ENCODE data around the gene TRNP1.
A peak's percentile ranks its signal among the peaks of the same experiment; 100 is the strongest.
"Not testable (repeated sequence)": the region's sequence is repeated elsewhere in the genome, so short reads cannot be mapped to it uniquely, and the experiment has no call there.

Gene TRNP1, protein sequence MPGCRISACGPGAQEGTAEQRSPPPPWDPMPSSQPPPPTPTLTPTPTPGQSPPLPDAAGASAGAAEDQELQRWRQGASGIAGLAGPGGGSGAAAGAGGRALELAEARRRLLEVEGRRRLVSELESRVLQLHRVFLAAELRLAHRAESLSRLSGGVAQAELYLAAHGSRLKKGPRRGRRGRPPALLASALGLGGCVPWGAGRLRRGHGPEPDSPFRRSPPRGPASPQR

DNA sequence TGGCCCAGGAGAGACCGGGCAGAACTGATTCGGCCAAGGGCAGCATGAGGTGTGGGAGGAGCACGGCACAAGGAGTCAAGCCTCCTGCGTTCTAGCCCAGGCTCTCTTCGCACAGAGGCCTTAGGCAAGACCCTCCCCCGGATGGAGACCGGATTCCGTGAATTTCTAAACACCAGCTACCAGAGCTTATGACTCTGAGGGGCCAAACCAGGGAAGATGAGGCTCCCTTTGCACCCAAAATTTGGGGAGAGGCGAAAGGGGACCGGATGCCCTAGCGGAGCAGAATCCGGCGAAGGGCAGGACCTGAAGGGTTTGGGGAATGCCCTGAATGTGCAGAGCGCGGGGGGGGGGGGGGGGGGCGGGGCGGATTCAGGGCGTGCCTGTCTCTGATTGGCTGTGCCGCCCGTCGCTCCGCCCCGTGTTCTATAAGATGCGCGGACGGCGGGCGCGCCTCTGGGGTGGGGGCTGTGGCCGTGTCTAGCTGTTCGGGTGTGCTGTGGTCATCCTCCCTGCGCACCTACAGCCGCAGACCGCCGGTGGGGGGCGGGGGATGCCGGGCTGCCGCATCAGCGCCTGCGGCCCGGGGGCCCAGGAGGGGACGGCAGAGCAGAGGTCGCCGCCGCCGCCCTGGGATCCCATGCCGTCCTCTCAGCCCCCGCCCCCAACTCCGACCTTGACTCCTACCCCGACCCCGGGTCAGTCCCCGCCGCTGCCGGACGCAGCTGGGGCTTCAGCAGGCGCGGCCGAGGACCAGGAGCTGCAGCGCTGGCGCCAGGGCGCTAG is at the start of gene TRNP1:
Gene TRNP1, plus strand, starts transcription at position 456 of the 783 bp plus-strand sequence. Its CDS starts 95 bp downstream, at position 551.
- DNase-seq = peak; percentile 39

DNA sequence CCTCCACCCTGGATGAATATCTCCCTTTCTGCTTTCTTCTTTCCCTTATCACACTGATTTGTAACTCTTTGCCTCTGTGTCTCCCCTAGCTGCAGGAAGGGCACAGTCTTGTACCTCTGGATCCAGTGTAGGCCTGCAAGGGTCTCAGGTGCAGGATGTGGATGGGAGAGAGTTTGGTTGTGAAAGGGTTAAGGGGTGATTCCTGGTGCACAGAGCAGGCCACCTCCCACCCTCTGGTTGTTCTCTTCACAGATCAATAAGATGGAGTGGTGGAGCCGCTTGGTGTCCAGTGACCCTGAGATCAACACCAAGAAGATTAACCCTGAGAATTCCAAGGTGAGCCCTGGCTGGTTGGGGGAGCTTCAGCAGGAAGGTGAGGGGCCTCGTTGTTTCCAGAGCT is 48.4 kb upstream of the TRNP1 start:
- no peak for DNase-seq

DNA sequence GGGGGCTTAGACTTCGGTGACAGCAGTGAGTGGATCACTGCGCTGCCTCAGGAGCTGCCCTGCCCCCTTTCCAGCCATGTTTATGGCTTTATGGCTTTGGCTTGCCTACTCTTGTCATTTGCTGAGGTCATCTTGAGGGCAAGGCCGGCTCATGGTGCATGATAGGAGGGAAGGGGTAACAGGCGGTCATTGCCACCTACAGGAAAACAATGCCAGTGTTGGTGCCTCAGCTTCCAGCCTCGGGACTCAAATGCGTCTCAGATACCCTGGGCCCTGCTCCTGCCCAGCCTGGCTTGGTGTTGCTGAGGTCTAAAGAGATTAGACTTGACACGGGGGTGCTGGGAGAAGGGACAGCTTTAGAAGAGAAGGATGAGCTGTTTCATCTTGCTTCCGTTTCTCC is 47.8 kb upstream of the TRNP1 start:
- no peak for DNase-seq

DNA sequence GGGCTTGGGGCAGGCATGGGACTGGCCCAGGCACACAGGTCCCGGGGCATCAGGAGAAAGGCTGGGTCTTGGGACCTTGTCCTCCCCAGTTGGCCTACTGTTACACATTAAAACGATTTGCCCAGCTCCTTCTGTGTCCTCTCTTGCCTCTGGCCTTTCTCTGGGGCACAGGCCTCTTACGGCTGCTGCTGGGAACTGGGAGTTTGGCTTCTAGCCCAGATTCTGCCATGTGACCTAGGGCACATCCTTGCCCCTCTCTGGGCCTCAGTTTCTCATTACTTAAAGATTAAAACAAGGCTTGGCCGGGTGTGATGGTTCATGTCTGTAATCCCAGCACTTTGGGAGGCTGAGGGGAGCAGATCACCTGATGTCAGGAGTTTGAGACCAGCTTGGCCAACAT is 47.2 kb upstream of the TRNP1 start:
- DNase-seq = no peak

DNA sequence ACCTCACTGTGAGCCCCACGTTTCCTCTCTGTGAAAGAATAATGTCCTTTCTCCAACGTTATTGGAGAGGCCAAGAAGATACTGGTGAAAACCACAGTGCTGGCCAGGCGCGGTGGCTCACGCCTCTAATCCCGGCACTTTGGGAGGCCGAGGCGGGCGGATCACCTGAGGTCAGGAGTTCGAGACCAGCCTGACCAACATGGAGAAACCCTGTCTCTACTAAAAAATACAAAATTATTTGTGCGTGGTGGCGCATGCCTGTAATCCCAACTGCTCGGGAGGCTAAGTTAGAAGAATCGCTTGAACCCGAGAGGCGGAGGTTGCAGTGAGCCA is 44.8 kb upstream of the TRNP1 start:
- DNase-seq = not testable (repeated sequence)

DNA sequence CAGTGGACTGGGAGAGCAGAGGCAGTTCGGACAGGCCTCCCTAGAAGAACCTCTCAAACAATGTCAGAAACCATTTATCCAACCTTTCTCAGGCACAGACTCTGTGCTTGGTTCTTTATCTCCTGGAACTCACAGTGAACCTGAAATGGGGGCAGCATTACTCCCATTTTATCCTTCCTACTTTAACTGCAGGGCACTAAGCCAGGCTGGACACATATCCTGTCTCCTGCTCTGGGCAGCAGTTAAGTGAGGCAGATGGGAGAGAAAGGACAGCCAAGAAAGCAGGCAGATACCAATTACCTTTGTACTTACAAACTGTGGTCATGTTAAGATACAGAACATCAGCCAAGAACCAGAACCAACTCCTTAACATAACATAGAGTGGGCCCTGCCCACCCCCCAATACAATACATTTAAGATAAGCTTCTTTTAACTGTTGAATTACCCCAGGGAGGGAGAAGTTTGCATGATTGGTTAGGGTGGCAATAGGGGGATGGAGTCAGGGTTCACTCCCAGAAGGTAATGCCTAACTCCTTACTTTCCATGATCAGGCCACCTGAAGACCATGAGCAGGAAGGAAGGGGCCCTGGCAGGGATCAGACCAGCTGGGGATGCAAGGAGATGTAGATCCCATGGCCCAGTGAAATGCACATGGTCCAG is 44.1 kb upstream of the TRNP1 start:
- DNase-seq = no peak

DNA sequence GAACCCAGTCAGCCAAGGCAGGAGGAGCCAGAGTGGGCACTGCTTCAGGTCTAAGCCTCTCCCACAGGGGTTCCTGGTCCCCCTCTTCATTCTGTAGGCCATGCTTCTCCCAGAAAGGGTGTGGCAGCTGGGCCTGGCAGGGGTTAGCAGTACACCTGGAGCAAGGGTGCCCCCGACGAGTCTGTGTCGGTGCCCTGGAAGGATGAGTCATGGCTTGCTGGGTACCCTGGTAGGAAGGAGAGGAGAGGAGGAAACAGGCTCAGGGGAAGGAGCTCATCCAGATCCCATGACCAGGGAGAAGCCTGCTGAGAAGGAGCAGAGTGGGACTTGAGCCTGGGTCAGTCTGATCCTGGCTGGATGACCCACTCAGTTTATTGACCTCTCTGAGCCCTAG is 43.6 kb upstream of the TRNP1 start:
- DNase-seq = no peak

DNA sequence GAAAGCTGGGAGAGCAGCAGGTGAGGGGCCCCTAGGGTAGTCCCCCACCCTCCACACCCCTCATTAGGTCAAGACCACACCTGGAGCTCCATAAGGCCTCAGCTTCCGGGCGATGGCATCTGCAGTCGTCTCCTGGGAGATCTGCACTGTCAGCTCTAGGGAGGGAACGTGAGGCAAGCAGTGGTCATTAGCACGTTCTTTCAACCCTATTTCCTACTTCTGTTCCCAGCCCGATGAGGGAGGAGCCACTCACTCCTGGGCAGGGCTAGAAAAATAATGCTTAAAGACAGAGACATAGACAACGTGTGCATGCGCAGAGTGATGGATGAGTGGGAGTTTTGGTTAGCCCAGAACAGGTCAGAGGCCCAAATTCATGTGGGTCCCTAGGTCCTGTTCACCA is 42.9 kb upstream of the TRNP1 start:
- DNase-seq = no peak

DNA sequence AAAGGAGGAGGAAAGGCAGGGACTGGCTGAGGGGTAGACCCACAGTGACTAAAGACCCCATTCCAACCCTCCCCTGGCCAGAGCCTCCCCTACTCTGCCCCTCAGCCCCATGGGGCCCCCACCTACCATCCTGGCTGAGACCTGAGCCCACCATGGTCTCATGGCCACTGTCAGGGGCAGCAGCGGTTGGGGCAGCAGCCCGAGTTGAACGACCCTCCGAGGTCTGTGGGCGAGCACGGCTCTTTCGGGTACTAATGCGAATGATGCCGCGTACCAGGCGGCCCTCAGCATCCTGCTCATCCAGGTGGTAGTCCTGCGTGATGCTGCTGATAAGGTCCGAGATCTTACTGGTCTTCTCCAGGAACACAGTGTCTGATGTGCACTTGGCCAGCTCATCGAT is 42.3 kb upstream of the TRNP1 start:
- DNase-seq = no peak

DNA sequence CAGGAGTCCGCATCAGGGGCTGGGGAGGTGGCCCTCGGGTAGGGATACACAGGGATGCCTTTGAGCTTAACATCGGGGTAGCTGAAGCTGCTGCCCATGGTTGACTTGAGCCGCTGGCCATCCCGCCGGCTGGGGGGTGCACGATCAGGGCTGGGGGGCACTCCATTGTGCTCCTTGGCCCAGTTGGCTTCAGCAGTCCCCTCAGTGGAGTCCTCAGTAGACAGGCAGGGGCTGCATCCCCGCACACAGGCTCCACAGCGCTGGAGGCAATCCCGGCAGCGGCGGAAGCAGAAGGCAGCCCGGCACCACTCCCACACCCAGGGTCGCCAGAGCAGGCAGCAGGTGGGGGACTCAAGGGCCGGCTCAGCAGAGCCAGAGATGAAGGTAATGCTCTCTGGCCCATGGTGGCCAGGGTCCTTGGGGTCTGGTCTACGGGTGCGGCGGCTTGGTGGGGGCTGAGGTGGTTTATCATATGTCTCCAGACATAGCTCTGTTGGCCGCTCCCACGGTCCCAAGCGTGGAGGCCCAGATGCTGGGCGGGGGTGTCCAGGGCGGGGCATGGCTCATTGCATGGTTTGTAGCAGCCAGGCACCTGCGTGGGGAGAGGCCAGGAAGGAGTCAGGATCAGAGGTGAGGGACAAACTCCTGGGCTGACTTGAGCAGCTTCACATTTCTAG is 41.5 kb upstream of the TRNP1 start:
- no peak for DNase-seq

DNA sequence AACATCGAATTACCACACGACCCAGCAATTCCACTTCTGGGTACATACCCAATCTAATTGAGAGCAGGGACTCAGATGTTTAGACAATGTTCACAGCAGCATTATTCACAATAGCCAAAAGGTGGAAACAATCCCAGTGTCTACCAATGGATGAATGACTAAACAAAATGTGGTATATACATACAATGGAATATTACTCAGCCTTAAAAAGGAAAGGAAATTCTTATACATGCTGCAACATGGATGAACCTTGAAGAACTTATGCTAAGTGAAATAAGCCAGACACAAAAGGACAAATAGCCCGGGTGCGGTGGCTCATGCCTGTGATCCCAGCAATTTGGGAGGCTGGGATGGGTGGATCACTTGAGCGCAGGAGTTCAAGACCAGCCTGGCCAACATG is 40.1 kb upstream of the TRNP1 start:
- DNase-seq = no peak

DNA sequence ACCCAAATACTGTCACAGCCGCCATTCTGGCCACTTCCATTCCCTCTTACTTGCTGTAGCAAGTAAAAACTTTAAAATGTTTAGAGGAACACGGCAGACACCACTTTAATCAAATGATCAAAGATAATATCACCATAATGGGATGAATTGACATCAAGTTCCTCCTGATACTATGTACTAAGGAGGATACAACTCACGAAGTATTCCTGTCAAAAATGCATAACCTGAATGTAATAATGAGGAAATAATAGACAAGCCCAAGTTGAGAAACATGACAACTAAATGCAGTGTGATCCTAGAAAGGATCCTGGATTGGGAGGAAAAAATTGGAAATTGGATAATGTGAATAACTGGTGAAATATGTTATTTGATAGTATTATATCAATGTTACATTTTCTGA is 37.2 kb upstream of the TRNP1 start:
- DNase-seq = no peak

DNA sequence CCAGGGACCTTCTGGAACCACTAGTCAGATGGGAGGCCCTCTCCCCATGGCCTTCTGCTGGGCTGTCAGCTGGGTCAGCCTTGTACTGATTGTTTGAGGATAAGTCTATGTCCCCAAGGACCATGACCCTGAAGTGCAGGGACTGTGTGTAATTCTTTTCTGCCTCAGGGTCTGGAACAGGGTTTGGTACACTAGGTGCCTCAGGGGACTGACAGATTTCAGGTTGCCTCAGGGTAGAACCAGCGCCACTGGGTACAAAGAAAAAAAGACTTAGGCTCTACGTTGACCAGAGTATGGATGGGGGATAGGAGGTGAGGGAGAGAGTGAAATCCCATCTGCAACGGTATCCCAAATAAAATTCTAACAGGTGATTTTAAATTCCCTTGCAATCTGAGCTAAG is 36.2 kb upstream of the TRNP1 start:
- no peak for DNase-seq

DNA sequence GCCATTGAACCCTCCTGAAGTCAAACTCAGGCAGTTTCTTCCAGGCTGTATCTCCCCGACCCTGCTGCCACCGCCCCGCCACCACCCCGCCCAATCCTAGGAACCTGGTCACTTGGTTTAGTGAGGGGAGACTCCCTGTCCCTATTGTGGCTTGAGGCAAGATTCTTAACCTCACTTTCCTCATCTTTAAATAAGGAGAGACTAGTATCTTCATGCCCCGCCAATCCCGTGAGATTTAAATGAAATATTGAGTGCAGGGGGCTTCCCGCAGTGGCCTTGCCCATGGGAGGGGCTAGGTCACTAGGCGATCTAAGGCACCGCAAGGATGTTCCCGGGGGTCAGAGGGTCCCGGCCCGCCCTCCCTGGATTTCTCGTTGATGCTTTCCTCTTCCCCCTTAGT is 34.2 kb upstream of the TRNP1 start:
- no peak for DNase-seq

DNA sequence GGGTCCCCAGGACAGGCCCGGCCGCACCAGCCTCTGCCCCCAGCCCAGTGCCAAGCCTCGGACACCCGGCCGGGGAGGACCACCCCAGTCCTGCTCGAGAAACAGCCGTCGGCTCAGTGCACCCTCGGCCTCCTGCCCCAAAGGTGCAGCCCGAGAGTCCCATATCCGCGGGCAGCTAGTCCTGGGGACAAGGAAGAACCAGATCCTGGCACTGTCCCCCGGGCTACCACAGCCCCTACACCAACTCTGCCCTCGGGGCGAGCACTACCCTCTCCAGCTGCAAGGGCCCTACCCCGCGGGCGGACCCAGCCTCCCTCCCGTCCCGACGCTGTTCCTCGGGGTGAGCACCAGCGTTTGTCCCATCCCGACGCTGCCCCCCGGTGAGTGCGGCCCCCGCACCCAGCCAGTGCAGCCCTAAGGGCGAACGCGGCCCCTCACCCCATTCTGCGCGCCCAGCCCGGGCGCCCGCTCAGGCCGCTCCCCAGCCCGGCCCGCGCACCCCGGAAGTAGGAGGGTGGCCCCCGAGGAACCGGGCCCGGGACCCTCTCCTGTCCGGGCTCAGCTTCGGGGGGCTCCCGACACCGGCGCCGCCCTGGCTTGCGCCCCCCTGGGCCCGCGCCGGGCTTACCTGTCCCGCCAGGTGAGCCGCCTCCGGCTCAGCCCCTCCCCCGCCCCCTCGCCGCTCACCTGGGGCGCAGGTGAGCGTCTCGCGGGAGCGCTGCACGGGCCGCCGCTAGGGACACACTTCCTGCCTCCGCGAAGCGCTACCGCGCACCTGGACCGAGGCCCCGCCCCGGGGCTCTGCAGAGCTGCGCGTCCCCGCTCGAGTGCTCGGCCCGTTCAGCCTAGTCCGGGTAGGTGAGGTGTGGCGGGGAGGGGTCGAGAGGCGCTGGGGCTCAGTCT is 33.5 kb upstream of the TRNP1 start, which contains the start of gene KDF1:
Gene KDF1, minus strand, starts transcription at position 747 of the 903 bp plus-strand sequence. CDS start 8,088 bp downstream, outside the sequence.
- DNase-seq = no peak

DNA sequence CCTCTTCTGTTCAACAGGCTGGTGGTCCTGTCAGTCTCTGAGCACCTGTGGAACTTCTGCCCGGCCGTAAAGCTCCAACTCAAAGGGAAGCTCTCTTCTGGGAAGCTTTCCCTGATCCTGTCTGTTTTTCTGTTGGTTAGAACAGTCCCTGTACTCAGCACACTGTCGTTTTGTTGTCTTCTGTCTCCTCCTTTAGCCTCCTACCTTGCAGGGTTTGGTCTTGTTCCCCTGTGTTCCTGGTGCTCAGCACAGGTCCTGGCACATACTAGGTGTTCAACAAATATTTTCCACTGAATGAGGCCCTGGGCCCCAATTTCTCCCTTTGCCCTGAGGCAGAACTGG is 32.9 kb upstream of the TRNP1 start:
- no peak for DNase-seq

DNA sequence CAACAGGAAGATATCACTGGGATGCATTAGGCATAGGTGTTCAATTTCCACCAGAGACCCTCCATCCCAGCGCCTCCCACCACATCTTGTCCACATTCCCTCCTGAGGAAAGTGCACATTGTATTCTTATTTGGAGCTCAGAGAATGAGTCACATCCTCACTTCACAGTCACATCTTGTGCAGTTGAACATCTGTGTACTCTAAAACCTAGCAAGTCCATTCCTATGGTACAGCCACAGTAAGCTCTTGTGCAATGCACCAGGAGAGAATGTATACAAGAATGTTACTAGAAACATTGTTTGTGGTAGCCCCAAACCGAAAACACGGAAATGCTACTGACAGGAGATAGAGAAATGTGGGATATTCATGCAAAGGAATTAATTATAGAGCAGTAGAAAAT is 31.7 kb upstream of the TRNP1 start:
- no peak for DNase-seq

DNA sequence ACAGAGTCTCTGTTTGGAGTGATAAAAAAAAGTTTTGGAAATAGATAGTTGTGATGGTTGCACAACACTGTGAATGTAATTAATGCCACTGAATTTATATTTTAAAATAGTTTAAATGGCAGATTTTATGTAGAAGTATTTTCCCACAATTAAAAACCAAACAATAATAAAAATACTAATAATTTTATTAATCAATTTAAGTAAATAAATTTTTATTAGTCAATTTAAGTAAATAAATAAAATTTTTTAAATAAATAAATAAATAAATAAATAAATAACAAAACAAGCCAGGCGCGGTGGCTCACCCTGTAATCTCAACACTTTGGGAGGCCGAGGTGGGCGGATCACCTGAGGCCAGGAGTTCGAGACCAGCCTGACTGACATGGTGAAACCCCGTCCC is 28.3 kb upstream of the TRNP1 start:
- DNase-seq = no peak

DNA sequence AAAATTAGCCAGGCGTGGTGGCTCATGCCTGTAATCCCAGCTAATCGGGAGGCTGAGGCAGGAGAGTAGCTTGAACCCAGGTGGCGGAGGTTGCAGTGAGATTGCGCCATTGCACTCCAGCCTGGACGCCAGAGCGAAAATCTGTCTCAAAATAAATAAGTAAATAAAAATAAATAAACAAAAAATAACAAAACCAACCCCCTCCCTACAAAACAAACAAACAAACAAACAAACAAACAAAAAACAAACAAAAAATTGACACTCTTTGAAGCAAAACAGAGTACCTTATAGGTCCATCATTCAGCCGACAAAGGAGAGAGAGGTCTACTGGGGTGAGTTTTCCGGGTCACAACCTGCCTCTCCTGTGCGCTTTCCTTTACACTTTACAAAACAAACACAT is 27.9 kb upstream of the TRNP1 start:
- DNase-seq = no peak

DNA sequence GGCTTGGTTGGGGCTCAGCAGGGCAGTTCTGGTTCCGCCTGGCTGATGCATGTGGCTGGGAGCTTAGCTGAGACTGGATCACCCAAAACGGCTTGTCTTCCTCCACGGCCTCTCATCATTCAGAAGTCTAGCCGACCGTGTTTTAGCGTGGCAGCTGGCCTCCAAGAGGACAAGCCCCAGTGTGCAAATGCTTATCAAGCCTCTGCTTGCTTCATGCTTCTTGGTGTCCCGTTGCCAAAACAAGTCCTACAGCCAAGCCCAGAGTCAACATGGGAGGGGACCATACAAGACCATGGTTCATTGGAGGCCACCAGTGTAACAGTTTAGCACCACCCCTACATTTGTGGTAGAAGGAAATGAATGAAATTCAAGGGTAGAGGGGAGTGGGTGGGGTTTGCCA is 22.7 kb upstream of the TRNP1 start:
- DNase-seq = no peak

DNA sequence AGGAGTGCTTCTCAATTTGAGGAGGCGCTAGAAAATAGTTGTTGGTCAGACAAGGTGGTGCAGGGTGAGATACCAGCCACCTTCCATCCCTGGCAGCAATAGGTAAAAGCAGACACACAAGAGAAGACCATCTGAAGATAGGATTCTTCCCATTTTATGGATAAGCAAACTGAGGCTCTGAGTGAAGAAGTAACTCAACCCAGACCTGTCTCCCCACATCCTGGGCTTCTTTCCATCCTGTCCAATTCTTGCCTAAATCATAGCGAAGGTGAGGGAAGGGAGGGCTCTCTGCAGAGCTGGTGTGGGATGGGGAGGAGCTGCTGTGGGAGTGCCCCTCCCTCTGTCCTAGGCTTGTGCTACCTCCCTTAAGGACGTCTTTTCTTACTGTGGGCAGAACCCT is 21.9 kb upstream of the TRNP1 start:
- DNase-seq = no peak

DNA sequence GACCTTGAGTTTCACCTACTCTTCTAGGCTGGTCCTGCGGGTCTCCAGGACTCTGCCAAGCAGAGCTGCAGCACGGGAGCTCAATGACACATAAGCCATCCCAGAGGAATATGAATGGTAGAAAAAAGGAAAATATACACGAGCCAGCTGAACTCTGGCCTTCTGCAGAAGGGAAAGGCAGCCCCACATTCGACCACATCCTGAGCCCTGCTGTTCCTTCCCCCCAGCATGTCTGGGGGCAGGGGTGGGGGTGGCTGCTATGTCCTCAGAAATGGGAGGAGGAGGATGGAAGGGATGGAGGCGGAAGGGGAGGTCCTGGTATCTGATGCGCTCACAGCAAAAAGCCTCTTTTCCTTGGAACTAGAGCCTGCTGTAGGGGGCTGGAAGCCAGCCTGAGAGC is 21.1 kb upstream of the TRNP1 start:
- no peak for DNase-seq

DNA sequence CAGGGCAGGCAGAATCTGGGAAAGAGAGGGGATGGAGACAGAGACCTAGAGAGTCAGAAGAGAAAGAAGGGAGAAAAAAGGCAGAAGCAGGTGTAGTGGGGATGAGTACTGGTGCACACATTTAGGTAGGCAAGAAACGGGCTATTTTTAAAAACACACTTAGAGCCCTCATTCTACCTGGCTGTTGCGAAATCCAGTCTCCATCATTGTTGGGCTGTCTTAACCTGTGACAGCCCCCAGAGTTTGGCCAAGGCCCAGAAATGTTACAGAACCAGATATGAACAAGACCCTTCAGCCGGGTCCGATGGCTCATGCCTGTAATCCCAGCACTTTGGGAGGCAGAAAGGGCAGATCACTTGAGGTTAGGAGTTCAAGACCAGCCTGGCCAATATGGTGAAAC is 20.7 kb upstream of the TRNP1 start:
- no peak for DNase-seq

All from NCI-H446 treated with DMSO at 0.1 percent for 48 hours (cell line).